GM18907 (cell line): ENCODE results near the gene TARP.
"Not testable (repeated sequence)": the region's sequence is repeated elsewhere in the genome, so short reads cannot be mapped to it uniquely, and the experiment has no call there.

Source experiments
- ATAC-seq: cut with Tn5 transposase; IDR thresholded peaks from one replicate; pipeline ENCODE4 v1.9.1; 2021; ENCODE audit warnings: mild to moderate bottlenecking, moderate library complexity; ENCODE audit not compliant: unreplicated experiment

TARP gene

DNA sequence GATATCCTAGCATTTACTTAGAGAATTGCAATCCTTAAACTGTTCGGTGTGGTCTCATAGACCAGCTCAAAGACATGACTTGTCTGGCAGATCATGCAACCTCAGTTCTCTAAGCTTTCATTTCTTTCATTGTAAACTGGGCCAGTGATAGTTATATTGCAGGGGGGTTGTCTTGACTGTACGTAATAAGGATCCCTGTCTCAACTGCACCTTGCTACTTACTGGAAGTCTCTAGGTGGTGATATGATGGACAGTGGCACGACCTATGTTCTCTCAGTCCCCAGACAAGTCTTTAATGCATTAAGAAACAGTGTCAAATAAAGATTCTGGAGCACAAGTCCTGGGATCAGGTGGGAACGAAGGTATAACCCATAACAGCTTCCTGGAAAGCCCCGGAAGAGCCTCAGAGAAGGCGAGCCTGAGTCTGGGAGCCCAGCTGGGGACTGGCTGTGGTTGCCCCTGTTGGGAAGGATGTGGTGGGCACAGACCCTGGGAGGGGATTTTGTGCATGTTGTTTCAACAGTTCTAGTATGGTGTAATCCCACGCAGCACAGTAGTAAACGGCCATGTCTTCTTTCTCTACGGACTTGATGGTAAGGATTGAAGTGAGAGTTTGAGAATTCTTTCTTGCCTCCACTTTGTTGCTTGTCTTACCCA lies 26.0 kb upstream of the TARP start:
- no peak for ATAC-seq

DNA sequence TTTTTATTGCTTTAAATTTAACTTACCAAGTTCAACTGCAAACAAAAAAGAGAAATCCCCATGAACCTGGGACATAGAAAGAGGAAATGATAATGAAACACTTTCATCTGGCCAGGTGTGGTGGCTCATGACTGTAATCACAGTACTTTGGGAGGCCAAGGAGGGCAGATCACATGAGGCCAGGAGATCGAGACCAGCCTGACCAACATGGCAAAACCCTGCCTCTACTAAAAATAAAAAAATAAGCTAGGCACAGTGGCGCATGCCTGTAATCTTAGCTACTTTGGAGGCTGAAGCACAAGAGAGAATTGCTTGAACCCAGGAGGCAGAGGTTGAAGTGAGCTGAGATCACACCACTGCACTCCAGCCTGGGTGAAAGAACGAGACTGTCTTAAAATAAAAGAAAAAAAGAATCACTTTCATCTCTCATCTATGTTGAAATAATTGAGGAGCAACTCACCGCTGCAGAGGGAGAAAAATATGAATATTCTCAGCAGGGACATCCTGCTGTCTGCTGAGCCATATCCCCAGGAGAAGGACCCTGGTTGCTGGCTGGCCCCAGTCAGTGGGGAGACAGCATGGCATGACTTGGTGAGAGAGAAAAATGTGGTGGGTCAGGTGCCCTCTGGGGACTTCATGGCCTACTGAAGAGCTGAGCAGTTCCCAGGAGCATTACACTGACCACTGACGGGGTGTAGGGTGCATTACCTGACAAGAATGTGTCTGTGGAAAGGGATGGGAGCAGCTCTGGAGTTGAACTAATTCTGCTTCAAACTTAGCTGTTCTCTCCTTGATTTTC lies 22.8 kb upstream of the TARP start:
- ATAC-seq: no peak

DNA sequence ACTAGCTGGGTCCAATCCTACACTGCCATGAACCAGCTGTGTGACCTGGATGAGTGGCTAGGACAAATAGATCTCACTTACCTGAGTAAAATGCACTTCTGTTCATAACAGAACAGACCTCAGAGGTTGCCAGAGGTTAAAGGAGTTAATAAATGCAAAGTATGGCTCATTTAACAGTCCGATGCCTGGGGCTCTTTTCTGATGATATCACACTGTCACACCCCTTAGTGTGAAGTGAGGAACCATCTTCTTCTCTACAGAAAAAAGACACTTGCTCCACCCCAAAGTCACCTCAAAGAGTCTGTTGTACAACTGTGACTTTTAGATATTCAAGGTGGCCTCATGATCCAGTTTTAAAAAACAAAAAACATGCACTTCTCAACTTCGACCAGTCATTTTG lies 21.5 kb upstream of the TARP start:
- no peak for ATAC-seq

DNA sequence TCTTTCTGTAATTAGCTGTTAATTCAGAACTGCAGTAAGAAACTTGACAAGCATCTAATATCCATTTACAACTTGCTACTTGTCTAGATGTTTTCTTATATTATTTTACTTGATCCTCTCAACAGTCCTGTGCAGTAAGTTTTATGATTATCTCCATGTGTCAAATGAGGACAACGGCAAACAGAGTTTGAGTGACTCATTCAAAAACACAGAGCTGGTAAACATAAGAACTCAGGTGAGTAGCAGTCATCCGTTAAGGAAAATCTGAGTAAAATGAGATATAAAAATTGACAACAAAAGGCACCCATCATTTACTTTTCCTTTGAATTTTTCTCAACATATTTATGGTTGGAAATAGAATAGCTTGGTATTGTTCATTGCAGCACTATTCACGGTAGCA lies 19.0 kb upstream of the TARP start:
- no peak for ATAC-seq

DNA sequence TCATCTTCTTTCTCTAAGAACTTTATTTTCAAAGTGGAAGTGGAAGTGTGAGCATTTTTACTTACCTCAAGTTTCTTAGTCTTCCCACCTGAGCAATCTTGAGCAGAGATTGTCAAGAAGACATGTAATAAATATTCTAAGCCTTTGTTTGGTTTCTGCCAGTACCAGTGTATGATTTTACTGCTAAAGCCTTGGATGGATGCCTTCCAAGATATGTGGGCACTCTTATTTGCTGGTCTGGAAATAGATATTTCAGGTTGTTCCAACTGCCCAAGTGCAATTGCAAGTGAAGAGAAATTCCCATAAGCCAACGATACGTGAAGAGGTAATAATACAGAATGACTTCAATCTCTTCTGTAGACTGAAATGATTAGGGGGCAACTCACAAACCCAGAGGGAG lies 18.2 kb upstream of the TARP start:
- no peak for ATAC-seq

DNA sequence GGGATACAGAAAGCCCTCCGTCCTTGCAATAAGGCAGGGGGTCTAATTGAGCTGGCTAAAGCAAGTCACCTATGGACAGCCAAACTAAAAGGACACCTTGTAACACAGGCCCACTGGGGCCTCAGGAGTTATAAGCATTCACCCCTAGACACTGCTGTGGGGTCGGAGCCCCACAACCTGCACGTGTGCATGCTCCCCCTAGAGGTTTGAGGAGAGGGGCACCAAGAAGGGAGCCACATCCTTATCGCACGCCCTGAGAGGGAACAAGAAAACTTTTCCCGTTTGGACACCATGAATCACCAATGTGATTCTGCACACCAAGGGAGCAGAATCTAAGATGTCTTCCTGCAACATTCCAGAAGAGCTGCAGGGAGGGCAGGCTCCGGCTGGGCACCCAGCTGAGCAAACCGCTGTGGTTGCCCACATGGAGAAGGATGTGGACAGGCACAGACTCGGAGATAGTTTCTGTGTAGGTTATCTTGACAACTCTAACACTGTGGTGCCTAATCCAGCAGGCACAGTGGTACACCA lies 17.7 kb upstream of the TARP start:
- ATAC-seq: no peak

DNA sequence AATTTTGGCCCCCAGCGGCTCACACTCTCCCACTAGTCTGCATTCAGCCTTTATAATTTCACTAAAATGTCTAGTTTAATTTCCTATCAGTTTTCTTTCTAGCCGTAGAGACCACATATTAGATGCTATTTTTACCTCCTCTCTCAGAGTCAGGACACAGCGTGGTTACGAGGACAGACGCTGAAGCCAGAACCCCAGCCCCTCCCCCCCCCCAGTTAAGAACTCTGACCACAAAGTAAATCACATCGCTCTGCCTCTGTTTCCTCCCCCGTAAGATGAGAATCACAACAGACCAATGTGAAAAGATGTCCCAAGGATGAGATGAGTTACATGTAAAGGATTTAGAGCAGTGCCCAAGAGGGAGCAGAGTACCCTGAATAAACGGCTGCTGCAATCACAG lies 11.1 kb upstream of the TARP start:
- ATAC-seq: no peak

DNA sequence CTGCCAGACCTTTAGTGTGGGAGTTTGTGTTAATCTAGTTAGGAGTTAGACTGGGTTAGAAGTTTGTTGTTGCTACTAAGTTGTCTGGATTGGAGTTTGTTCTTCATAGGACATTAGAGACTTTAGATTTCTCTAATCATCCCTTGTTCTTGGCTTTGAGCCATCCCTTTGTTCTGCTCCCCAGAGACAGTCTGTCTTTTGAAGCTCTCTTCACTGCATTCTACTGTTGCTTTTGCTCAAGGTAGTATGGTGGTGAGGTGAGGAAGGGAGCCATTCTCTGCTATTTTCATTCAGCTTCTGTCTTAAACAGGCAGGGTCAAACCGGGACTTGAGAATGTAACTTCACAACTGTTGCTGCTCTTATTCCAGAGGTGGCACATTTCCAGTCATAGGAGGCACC lies 10.4 kb upstream of the TARP start:
- ATAC-seq: no peak

DNA sequence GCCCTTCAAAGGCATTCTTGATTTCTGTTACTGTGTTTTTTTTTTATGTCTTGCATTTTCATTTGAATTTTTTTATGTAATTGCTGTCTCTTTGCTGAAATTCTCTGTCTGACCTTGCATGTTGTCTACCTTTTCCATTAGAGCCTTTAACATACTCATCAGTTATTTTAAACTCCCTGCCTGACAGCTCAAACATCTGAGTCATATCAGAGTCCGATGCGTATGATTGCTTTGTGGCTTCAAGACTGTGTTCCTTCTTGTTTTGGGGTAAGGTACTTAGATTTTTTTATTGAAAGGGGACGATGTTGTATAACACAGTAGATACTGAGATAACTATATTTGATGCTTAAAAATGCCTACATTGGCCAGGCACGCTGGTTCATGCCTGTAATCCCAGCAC lies 9.7 kb upstream of the TARP start:
- ATAC-seq: no peak

DNA sequence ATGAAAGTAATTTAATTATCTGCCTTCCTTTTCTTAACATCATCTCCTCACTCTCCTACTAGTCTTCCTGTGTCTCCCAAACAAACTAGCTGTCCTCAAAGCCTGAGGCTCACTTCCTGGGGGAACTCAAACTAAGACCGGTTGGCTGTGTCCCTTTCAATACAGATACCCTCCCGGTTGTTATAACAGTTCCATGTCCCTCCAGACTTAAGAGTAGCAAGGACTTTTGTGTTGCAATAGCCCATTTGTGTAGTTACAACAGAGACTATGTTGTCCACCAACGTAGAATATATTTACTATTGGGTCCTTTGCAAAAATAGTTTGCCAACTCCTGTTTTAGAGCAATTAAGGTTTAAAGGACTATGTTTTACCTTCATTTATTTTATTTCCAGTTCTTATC lies 8.6 kb upstream of the TARP start:
- no peak for ATAC-seq

DNA sequence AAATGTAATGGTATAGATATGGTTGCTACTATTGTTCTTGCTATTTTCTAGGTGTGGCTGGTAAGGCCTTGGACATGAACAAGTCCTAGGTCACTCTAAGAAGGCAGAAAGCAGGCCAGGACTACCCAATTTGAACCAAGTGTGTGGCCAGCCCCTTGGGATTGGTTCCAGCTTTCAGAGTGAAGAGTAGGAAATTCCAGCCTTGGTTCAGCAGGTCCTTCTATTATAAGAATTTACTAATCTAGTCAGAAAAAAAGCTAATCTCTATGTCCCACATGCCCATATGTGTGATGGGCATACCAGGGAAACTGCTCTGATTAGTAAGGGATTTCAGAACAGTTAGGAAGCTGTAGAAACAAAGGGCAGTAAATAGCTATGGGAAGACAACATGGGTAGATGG lies 7.8 kb upstream of the TARP start:
- no peak for ATAC-seq

DNA sequence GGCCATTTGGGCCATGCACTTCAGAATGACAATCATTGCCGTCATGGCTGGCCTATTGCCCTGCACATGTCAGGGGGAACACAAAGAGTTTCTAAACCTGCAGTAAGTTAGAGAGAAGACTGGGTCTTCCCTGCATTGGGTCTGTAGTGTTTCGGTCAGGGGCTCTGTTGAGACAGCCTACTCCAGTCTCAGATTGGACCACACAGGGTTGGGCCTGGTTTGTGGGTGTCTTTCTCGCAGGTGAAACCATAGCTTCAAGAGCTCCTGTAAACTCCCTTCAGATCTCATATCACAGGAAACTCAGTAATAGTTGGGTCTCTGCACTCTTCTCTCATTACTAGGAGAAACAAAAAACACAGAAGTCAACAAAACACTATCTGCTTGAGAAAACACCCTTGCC lies 7.3 kb upstream of the TARP start:
- no peak for ATAC-seq

DNA sequence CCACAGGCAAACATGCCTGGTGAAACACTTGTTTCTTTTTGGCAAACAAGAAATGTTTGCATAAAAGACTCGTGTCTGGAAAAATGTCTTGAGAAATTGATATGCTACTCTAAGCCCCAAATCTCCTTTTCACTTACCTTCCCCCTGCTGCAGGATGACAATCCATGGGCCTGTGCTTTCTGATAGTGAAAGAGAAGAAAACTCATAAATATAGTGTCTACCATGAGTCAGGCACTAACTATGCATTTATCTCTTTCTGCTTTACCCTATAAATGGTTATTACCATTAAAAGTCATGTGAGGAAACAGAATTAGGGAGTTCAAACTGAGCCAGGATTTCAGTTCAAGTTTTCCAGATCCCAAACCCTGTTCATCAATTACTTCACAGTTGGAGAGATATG lies 6.6 kb upstream of the TARP start:
- no peak for ATAC-seq

DNA sequence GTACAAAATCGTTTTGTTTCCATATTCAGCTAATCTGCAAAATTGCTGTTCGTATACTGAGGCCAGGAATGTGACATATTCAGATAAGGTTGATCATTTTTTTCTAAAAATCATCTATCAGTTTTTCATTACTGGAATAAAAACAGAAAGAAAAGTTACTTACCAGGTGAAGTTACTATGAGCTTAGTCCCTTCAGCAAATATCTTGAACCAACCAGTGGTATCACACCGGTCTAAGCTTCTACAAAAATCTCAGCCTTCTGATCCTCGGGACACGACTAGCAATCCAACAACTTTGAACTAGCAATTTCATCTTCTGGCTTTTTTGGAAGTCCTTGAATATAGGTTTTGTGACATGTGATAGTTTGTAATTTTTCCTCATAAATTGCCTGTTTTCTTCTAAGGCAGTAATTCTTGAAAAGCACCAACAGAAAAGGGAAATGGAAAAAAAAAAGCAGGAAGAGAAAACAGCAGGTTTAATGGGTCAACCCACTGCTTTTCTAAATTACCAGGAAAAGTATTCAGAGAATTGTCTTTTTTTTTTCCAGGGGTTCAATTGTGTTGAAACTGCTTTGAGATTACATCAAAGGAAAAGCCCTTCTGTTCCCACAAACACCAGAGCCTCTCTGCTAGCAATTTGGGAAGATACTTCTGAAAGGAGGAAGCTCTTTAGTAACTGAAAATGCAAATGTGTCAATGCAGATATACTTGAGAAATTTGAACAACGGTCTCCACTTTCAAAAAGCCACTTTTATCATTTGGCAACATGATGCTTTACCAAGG lies 2.9 kb upstream of the TARP start:
- no peak for ATAC-seq

DNA sequence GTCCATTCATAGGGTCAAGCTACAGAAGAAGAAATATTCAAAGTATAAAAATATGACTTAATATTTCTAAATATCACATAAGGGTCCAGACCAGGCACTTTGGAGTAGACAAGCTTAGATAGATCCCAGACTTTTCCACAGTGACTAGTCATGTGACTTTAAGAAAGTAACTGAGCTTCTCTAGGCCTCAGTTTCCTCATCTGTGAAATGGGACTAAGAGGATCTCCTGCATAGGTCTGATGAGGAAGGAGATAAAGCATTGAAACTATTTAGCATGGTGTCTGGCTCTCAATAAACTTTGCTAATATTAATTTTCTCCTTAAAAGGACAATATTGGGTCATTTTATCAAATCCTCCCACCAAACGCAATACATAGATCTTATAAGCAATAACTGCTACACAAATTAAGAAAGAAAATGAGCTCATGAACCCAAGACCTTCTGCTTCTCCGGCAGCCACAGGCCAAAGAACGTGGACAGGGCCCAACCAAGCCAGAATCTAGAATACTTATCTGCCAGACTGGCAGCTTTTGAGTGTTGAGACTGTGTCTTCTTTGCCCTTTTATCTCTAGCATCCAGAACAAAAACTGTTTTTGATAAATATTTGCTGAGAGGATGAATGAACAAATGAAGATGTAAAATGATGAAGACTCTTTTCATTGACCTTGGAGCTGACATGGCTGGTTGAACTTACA lies 1.6 kb upstream of the TARP start:
- no peak for ATAC-seq

DNA sequence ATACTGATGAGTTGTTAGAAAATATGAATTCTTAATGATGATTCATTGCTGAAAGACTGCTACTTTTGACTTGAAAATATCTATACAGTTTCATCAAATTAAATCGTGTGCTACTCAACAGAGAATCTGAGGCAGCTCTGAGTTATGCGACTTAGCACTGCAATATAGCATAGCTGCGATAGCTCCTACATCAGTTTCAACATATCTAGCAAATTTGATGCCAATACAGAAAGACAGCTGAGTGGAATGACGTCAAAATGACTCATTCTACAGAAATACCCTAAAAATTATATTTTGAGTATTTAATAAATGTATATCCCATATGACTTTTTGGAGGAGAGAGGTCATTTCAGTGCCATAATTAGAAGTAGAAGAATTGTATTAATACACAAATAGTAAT lies 1.1 kb upstream of the TARP start:
- no peak for ATAC-seq

DNA sequence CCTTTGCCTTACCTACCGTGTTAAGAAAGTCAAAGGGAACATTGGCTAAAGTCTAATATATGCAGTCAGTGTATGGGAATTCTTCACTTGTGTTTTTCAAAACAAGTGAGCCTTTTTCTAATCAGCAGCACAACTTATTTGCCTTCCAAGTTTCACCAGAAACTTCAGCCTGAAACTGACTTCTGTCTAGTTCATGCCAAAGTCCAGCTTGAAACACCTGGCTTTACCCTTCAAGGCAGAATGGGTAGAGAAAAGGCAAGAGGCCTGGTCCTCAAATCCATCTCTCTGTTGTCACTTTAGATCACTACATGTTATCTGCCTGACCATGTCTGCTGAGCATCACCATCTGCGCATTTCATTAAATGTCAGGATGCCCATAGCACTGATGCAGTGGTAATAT lies 3.0 kb downstream of the TARP start:
- not testable (repeated sequence) for ATAC-seq

DNA sequence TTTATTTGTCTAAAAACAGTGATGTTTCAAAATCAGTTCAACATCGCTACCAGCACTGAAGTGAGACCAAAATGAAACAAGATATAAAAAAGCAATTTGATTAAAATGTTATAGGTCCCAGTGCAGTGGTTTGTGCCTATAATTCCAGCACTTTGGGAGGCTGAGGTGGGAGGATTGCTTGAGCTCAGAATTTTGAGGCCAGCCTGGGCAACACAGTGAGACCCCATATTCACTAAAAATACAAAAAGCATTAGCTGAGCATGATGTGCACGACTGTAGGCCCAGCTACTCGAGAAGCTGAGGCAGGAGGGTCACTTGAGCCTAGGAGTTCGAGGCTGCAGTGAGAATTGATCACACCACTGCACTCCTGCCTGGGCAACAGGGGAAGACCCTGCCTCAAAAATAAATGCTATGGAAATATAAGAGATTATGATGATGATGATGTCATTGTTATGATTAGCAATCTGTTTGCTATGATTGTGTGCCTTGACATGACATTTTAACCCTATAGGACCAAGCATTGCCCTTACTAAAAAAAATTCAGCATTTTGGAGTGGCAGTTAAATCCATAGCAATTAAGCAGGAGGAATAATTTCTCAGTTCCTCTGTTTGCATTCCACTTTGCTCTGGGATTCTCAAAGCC lies 3.6 kb downstream of the TARP start:
- ATAC-seq: not testable (repeated sequence)

DNA sequence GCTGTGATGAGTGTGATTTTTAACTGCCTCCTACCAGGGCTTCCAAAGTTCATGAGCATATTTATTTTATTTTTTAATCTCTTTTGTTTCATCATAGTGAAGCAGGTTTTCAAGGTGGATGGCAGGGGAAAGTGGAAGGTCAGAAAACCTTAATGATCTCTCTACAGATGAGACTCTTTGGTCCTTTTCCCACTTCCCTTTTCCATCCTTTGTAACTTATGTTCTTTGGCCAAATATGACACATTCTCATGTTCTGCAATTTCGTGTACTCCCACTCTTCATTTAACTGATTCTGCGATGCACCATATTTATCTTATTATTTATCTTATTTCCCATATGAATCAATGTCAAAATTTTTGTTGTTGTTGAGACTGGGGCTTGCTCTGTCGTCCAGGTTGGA lies 7.5 kb downstream of the TARP start:
- not testable (repeated sequence) for ATAC-seq

DNA sequence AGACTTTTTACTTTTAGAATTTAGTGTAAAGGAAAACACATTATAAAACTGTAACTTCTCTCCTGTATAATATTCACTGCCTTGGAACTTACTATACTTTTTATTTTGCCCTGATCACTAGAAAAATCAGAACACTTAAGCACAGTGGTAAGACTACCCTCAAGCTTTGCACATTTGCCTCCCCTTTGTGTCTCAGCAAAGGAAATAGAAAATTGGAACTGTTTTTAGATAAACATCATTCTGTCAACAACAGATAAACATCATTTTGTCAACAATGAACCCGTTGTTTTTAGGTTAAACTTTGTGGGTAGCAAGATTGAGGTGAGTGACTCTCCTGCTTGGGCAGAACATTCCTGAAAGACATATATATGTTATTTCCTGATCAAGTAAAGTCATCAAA lies 8.8 kb downstream of the TARP start:
- not testable (repeated sequence) for ATAC-seq

DNA sequence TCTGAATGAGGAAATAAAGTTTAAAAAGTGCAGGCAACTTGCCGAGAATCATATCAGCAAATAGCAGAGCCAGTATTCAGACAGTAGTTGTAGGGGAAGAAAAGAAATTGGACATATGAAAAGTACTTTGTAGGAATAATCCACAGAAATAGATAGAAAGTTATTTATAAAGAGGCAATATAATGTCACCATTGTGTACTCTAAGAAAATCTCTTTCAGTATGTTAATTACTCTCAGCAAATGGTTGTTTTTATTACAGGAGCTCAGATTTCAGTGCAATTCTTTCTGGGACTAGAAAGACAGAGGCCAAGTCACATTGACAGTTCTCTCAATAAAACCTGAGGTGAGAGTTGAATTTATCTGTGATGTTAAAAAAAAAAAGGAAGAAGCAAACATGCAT lies 10.2 kb downstream of the TARP start:
- ATAC-seq: not testable (repeated sequence)
